ENCODE results near the gene CXXC5.

DNA sequence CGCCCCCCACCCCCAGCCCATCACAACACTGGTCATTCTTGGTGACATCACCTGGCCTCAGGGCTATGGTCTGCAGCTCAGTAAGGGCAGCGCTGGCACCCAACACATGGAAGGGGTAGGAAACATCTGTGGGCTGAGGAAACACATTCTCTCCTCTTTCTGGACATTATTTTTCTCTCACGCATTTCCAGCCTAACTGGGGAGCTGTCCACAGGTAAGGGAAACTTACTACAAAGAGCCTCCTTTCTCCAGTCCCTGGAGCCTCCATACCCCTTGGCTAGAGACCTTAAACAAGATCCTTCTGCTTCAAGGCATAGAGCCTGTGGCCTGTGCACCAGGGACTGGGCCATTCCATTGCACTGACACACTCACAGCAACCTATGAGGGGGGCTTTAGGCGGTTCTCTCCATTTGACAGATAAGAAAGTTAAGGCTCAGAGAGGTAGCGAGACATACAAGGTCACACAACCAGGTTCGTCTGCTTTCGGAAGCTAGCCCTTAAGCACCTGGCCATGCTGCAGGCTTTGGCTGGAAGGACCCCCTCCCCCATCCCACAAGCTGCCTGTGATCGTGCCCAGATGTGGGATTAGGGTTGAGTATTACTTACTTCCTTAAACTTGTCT lies 40.7 kb downstream of the CXXC5 start:
- TF ChIP-seq CTCF (IDR thresholded peaks at IDR 0.05; ENCODE audit: insufficient read depth, low read depth, low read length) (no peak), EZH2 (IDR thresholded peaks at IDR 0.05; ENCODE audit: insufficient read depth, low read length) (no peak)
